GF-D8 (cell line): ENCODE measurements around the gene MPC2.

Source experiments
- DNase-seq: peaks from one replicate; lab custom pipeline; 2025; lab: John Stamatoyannopoulos, UW

The MPC2 gene

GRCh38 chr1:167936930-167937708 is at the start of gene MPC2:
Gene MPC2 (minus strand): TSS chr1:167937072. CDS start chr1:167935841, 1,231 bp downstream.
- DNase-seq = peak; percentile 51

- DNase-seq = no peak
Measured at GRCh38 chr1:167984886-167985489, 48.1 kb upstream of the MPC2 start.

- DNase-seq = no peak
Measured at GRCh38 chr1:167983797-167984420, 47.0 kb upstream of the MPC2 start.

- DNase-seq = no peak
Measured at GRCh38 chr1:167981933-167982332, 45.1 kb upstream of the MPC2 start.

- DNase-seq = no peak
Measured at GRCh38 chr1:167977245-167977644, 40.4 kb upstream of the MPC2 start.

- no peak for DNase-seq
Measured at GRCh38 chr1:167974698-167975097, 37.8 kb upstream of the MPC2 start.

GRCh38 chr1:167973832-167974231 is 37.0 kb upstream of the MPC2 start:
- no peak for DNase-seq

- no peak for DNase-seq
Measured at GRCh38 chr1:167968569-167968968, 31.7 kb upstream of the MPC2 start.

- no peak for DNase-seq
Measured at GRCh38 chr1:167966050-167966449, 29.2 kb upstream of the MPC2 start.

GRCh38 chr1:167964646-167965045 is 27.8 kb upstream of the MPC2 start:
- no peak for DNase-seq

- no peak for DNase-seq
Measured at GRCh38 chr1:167957710-167958109, 20.8 kb upstream of the MPC2 start.

GRCh38 chr1:167955915-167956314 is 19.0 kb upstream of the MPC2 start:
- DNase-seq = no peak

- no peak for DNase-seq
Measured at GRCh38 chr1:167950569-167950968, 13.7 kb upstream of the MPC2 start.

GRCh38 chr1:167949785-167950184 is 12.9 kb upstream of the MPC2 start:
- DNase-seq = no peak

- DNase-seq = no peak
Measured at GRCh38 chr1:167947733-167948132, 10.9 kb upstream of the MPC2 start.

- DNase-seq = no peak
Measured at GRCh38 chr1:167943541-167943940, 6.7 kb upstream of the MPC2 start.

- DNase-seq = no peak
Measured at GRCh38 chr1:167940264-167940663, 3.4 kb upstream of the MPC2 start.

GRCh38 chr1:167938080-167938636 is 1.3 kb upstream of the MPC2 start:
- DNase-seq = no peak

GRCh38 chr1:167937709-167938010 is 788 bp upstream of the MPC2 start:
- DNase-seq = no peak

GRCh38 chr1:167936068-167936929 is 573 bp downstream of the MPC2 start, which contains the start of gene DCAF6:
Gene DCAF6 (plus strand): TSS chr1:167936683. CDS start chr1:167936912, 229 bp downstream.
- DNase-seq = peak; percentile 94

- DNase-seq = peak; percentile 22
Measured at GRCh38 chr1:167935216-167936067, 1.4 kb downstream of the MPC2 start.
